Stimulated activated CD8-positive, alpha-beta memory T cell treated with anti-CD3 and anti-CD28 coated beads, Interleukin-4, amount 100 ng/mL, for 1 hour (primary cell): ENCODE measurements around the gene PTPN20.

Experiments
- DNase-seq, 2 donors: peaks; one replicate each; pipeline ENCODE4 v3.0.0-alpha.2; 2020; ENCODE audit warnings: low read depth in 2 of 2, low spot score in 1 of 2

PTPN20 gene

GRCh38 chr10:47046321-47047126, 135.3 kb downstream of the PTPN20 start:
- DNase-seq = no peak

GRCh38 chr10:47047127-47047504, 135.9 kb downstream of the PTPN20 start:
- no peak for DNase-seq

DNA sequence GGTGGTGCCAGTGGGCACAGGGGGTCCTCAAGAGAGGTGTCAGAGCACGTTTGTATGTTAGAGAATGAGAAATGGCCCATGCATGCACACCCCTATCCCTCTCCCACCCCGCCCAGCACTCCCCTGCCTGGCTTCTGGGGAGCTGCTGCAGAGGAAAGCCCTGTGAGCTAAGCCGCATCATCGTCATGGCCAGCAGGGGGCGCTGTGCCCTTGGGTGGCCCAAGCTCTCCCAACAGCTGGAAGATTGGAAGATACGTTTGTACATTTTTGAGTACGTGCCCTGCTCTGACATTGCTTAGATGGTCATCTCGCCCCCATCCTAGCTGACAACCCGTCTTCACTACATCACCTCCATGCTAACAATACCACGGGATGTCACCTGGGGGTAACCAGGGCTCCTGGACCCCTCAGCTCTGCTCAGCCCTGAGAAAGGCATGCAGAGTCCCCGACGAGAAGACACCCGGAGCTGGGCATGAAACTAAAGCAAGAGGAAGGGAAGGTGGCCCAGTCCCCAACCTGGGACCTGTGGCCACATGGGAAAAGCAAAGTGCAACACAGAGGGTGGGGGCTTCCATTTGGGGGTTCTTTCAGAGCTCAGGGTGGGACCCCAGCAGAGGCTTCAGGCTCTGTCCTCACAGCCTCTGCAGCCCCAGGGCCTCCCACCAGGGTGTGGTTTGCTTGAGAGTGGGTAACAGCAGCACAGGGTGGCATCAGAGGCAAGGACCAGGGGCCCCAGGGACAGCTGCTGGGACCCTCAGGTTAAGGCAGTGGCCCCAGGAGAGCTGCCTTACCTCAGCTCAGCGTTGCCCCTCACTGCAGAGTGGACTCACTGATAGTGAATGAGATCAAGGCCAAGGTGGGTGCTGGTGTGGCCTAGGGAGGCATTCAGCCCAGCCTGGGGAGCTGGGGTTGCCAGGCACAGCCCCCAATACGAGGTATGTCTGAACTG, 136.6 kb downstream of the PTPN20 start:
- DNase-seq = peak; percentile 48 to 53

DNA sequence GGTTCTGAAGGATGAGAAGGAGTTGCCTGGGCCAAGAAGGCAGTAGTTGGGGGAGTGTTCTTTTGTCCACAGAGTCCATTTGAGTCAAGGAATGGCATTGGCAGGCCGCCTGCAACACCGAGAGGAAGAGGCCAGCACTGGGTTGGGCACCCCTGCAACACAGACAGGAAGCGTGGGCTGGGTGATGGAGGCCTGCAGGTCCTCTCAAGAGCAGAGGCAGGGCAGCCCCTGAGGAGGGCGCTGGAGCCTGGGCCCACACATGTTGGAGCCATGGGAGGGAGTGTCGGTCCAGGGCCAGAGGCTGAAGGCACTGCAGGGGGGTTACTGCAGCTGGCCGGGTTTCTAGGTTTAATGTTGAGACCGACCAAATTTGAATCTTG, 137.3 kb downstream of the PTPN20 start:
- DNase-seq = no peak

- DNase-seq = no peak
Observed at GRCh38 chr10:47049056-47049851, 138.0 kb downstream of the PTPN20 start.

GRCh38 chr10:47049906-47050305, 138.7 kb downstream of the PTPN20 start:
- DNase-seq = no peak

- DNase-seq = no peak
Observed at GRCh38 chr10:47050618-47051455, 139.6 kb downstream of the PTPN20 start.

GRCh38 chr10:47051741-47052238, 140.6 kb downstream of the PTPN20 start:
- DNase-seq = no peak
